Ramos (cell line): ENCODE measurements around the gene ARL16.
"Not testable (repeated sequence)": the region's sequence is repeated elsewhere in the genome, so short reads cannot be mapped to it uniquely, and the experiment has no call there.

ENCODE experiments used
- in situ Hi-C: fragments of 300-500 bp; cut with MboI; formaldehyde crosslinking; loops from one replicate; pipeline ENCODE4 v1.14.3; 2022; ENCODE audit warnings: low sequenced_read_pairs; ENCODE audit not compliant: unreplicated experiment

The ARL16 gene

GRCh38 chr17:81696218-81696941, 12.8 kb upstream of the ARL16 start:
- in situ Hi-C loops = no loop called here

- in situ Hi-C loops = no loop called here
Observed at GRCh38 chr17:81695801-81696200, 12.2 kb upstream of the ARL16 start.

DNA sequence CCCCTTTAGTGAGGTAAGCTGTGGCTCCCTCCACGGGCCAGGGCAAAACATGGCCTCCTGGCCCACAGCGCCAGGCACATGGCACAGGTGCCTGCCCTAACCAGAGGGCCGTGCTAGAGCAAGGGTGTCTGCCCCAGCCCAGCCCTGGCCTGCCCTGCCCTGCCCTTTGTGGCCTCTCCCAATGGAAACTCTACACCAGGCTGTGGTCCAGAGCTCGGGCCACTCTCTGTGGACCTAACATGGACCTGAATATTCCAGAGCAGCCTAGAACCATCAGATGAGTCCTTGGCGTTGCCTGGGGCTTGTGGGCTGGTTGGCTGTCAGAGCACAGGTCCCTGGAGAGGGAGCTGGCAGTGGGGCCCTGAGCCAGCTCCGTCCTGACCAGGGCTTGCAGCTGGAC, 11.6 kb upstream of the ARL16 start:
- in situ Hi-C loops = no loop called here

DNA sequence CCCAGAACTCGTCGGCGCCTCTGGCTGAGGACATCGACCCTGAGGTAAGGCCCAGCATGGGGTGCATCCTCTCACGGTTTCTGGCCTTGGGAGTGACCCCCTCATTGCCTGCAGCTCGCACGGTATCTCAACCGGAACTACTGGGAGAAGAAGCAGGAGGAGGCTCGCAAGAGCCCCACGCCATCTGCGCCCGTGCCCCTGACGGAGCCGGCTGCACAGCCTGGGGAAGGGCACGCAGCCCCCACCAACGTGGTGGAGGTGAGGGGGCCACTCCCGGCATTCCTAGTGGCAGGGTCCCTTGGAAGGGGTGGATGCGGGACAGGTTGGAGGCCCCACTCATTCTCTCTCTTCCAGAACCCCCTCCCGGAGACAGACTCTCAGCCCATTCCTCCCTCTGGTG, 11.2 kb upstream of the ARL16 start:
- in situ Hi-C loops = no loop called here

DNA sequence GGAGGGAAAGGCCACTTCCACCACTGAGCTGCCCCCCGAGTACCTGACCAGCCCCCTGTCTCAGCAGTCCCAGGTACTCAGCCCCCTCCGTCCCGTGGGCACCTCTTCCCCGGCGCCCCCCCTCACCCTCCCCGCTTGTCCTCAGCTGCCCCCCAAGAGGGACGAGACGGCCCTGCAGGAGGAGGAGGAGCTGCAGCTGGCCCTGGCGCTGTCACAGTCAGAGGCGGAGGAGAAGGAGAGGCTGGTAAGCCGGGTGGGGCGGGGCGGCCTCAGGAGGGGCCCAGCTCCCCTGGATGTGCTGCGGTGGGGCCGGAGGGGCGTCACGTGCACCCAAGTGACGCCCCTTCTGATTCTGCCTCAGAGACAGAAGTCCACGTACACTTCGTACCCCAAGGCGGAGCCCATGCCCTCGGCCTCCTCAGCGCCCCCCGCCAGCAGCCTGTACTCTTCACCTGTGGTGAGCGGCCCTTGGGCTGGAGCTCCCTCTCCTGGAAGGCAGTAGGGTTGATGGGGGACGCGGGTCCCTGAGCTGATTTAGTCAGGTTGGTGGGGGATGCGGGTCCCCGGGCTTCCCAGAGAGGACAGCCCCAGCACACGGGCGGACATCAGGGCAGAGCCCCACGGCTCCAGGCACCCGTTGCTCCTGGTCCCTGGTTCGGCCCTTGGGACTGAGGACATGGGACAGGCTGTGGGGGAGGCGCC, 10.1 kb upstream of the ARL16 start:
- in situ Hi-C loops = no loop called here

DNA sequence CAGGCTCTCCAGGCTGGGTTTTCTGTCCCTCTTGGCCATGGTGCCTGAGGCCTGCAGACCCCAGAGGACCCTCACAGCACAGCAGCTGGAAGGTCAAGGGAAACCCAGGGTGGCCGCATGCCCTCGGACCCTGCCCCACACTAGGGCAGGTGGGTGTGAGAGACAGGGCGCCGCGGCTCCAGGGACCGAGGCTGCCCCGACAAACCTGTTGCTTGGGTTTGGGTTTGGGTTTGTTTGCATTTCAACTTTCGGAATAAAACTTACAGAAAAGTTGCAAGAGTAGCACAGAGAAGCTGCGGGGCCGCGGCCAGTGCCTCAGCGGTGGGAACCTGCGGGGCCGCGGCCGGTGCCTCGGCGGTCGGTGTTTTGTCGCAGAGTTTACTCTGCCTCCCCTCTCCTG, 8.0 kb upstream of the ARL16 start:
- in situ Hi-C loops = no loop called here

DNA sequence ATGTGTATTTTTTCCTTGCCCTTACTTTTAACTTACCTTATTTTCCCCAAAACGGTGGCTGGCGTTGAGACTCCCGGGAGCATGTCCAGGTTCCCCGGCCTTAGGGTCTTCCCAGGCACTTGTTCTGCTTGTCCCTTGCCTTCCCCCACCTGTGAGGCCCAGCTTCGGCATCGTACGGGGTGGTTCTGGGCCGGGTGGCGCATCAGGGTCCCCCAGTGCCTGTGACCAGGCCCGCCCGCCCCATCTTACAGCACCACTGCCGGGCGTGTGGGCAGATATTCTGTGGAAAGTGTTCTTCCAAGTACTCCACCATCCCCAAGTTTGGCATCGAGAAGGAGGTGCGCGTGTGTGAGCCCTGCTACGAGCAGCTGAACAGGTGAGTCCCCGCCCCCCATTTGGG, 7.6 kb upstream of the ARL16 start:
- in situ Hi-C loops = no loop called here

DNA sequence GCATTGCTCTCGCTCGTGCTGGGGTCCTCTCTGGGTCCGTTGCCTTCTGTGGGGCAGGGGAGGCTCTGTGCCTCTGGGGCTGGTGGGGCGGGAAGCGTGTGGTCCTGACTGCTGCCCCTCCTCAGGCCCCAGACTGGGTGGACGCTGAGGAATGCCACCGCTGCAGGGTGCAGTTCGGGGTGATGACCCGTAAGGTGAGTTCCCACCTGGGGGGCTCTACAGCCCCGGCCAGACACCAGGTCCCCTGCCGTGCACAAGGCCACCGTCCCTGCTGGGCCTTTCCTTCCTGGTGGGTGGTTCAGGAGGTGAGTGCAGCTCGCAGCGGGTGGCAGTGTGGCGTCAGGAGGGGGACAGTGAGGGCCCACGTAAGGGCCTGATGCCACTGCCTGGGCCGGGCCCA, 7.0 kb upstream of the ARL16 start:
- in situ Hi-C loops = no loop called here

DNA sequence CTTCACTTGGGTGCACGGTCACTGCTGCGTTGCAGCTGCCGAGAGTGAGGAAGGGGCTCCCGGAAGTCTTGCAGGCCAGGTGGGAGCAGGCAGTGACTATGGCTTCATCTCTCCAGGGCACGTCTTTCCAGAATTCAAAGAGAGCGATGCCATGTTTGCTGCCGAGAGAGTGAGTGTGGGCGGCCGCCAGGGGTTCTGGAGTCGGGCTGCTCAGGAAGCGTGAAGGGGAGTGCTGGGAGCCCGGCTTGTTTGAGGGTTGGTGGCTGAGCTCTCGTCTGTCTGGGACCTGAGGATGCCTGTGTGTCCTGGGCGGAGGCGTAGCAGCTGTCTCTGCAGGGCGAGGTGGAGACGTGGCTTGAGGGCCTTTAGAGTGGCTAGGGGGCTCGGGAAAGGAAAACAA, 6.5 kb upstream of the ARL16 start:
- in situ Hi-C loops = no loop called here

- in situ Hi-C loops = no loop called here
Observed at GRCh38 chr17:81688616-81689015, 5.0 kb upstream of the ARL16 start.

DNA sequence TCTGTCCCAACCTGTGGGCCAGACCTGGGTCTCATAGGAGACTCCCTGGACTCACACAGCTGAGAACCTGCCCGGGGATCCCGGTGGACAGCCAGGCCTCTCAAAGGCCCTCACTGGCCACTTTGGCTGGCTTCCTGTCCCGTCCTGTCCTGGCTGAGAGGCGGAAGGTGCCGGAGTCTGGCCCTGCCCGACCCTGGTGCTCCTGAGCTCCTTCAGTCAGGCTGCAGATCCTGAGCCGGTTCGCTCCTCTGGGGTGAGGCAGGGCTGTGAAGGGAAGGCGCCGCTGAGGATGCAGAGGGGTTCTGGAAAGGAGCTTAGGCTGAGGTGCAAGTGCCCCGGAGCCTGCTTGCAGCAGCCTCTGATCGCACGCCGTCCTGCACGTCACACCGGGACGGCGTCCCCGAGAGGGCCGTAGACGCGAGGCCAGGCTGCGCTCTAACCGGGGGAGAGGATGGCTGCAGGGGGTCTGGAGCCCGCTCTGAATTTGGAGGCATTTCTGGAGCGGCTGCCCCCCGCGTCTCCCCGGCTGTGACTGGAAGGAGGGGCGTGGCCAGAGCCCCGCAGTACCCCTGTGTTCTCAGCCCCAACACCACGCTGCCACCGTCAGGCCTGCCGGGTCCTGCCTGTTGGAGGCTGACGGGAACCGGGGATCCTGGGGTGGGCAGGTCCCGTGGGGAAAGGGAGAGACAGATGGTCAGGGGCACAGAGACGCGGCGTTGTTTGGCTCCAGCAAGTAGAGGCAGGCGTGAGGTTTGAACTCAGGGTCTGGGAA, 4.4 kb upstream of the ARL16 start:
- in situ Hi-C loops = no loop called here

DNA sequence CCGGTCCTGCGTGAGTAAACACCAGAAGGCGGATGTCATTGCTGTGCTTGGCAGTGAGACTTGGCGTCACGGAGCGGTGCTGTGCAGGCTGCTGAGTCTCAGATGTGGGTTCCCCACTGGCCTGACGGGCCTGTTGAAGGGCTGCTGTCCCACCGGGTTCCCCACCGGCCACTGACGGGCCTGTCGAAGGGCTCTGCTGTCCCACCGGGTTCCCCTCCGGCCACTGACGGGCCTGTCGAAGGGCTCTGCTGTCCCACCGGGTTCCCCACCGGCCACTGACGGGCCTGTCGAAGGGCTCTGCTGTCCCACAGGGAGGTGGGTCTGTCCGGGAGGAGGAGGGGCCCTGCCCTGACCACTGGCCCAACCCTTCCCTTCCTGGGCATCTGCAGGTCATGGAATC, 3.0 kb upstream of the ARL16 start:
- in situ Hi-C loops = no loop called here

- in situ Hi-C loops = no loop called here
Observed at GRCh38 chr17:81685108-81685507, 1.5 kb upstream of the ARL16 start.

DNA sequence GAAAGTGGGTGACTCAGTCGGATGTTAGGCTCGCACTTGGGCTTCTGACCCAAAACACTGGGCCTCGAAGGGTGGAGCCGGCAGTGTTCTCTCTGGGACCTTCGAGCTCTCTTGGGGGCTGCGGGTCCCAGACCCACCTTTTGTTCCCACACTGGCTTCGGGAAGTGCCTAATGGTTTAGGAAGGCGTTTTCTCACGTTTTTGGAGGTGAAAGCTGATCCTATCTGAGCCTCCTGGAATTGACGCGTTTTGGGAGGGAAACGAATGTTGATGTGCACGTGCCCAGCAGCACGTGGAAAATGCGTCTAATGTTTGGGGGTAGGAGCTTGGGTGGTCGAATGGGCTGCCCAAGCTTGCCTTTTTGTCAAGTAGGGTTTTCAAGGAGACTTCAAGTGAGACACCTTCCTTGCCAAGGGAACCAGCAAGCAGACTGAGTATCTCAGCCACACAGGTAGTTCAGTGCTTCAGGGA, 880 bp upstream of the ARL16 start:
- in situ Hi-C loops = no loop called here

DNA sequence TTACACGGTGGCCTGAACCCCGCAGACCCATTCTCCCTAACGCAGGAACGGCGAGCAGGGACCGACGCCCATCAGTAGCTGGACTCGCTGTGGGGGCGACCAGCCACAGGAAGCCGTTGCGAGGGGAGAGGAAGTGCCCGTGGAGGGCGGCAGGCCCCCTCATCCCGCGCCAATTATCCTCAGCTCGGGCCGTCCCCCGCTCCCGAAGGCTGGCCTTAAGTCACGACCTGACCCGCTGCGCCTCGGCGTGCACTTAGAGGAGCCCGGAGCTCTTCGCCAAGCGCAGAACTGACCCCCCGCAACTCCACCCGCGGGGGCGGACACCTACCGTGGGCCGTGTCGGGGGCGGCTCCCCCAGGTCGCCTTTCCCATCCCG, 401 bp downstream of the ARL16 start:
- in situ Hi-C loops = no loop called here

GRCh38 chr17:81682565-81683207, 911 bp downstream of the ARL16 start:
- in situ Hi-C loops = no loop called here

DNA sequence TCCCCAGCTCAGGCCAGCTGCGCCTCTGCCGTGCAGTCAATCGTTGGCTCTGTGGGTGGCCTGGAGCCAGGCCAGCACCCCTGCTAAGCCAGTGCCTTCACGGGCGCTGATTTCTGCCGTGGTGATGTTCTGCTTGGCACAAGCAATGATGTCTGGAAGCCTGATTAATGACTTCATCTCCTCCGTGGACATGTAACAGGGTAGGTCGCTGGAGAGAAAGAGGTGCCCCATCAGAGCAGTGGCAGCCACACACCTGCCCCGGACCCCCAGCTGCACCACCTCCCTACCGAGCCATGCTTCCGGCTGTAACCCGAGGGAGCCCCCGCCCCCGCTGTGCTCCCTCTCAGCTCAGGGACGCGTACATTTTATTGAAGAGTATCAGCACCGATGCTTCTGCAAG, 1.9 kb downstream of the ARL16 start:
- in situ Hi-C loops = no loop called here

- in situ Hi-C loops = no loop called here
Observed at GRCh38 chr17:81680150-81680549, 3.4 kb downstream of the ARL16 start.

GRCh38 chr17:81676906-81677305, 6.7 kb downstream of the ARL16 start:
- in situ Hi-C loops = no loop called here

DNA sequence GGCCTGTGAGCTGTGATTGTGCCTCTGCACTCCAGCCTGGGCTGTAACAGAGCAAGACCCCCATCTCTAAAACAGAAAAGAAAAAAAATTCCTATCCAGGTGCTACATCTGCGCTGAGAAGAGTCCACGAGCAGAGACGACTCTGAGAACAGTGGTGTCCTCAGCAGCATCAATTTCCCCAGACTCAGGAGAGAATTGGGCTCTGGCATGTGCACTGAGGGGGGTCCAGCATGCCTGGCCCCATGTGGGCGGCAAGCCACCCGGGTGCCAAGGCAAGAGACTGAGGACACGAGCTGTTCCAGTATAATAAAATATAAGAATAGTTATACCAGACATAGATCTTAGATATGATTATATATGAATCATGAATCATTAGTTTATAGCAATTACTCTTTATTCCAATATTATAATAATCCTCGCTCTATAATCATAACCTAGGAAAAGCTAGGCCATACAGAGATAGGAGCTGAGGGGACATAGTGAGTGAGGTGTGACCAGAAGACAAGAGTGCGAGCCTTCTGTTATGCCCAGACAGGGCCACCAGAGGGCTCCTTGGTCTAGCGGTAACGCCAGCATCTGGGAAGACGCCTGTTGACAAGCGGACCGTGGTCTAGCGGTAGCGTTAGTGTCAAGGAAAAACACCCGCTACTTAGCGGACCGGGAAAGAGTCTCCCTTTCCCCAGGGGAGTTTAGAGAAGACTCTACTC, 7.9 kb downstream of the ARL16 start:
- in situ Hi-C loops = not testable (repeated sequence)
